Left colon (tissue), 2 donors: ENCODE data around the gene GNA14. TPM values are rescaled to one million over a fixed set of nuclear protein-coding genes. Genes with fewer than 3 reads are reported as not detected.
"Not testable (repeated sequence)": the region's sequence is repeated elsewhere in the genome, so short reads cannot be mapped to it uniquely, and the experiment has no call there.

Source experiments
- ATAC-seq: fragments of 200-7000 bp; cut with Tn5 transposase; one replicate; pipeline ENCODE4 v1.9.1; 2020; ENCODE audit warnings: mild to moderate bottlenecking, moderate library complexity
- DNase-seq, 2 donors: peaks; one replicate each; pipeline ENCODE4 v3.0.0-alpha.2; 2020
- intact Hi-C, 2 donors: fragments of 100-400 bp; cut with DNase I in 1 of 2; cut with micrococcal nuclease in 1 of 2; formaldehyde crosslinking; loops; one replicate each; pipeline versions ENCODE4 v1.11.2 to v1.14.0; 2022; cut with DNase I, micrococcal nuclease
- total RNA-seq, 2 donors: library from RNA; stranded (reverse); fragmentation: NEBNext Ultra II Directional; extraction: Animal tissue kit (Norgen Biotek cat#: 25700); gene quantifications; one replicate each; pipeline ENCODE4 v1.2.1, GENCODE V29; 2021
- donor health status: DM: no; HTN: no; CAD: no.
- donor health status: DM: yes; HTN: yes; CAD: no.

Gene GNA14
- total RNA-seq, 2 donors from 2014 or later, result 12.3 to 13.2 TPM

DNA sequence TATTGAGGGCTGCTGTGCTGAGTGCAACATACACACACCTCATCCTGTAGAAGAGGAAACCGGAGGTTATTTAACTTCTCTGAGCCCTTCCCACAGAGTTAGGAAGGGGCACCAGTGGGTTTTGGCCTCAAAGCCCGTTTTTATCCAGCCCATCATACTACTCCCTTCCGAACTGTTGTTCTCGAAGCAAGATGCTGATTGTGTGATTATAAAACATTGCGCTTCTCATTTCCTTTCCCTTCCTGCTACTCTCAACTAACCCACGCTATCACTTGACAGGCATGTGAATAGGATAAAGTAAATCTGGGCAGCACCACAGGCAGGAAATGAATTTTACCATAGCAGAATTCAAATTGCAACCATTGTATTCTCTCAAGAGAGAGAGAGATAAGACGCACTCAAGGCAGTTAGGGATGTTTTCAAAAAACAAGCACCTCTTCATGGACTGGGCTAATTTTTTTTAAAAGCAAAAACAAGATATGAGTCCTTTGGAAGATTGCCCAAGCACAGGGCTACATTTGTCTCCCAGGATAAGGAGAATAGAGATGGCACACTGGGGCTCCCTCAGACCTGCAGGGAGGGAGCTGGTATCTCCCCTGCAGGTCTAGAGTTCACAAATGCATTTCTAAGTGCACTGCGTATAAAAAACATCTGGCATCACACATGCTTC, 52.6 kb downstream of the GNA14 start:
- ATAC-seq, result no peak
- intact Hi-C loops, result no loop called here

GRCh38 chr9:77594963-77595362, 53.2 kb downstream of the GNA14 start:
- ATAC-seq, result no peak
- intact Hi-C loops, result no loop called here
- DNase-seq, result no peak

More for the DNA sequence above, 52.6 kb downstream of the GNA14 start:
- DNase-seq, result no peak

GRCh38 chr9:77593528-77593927, 54.6 kb downstream of the GNA14 start:
- intact Hi-C loops, result no loop called here
- no peak for DNase-seq
- ATAC-seq, result no peak

DNA sequence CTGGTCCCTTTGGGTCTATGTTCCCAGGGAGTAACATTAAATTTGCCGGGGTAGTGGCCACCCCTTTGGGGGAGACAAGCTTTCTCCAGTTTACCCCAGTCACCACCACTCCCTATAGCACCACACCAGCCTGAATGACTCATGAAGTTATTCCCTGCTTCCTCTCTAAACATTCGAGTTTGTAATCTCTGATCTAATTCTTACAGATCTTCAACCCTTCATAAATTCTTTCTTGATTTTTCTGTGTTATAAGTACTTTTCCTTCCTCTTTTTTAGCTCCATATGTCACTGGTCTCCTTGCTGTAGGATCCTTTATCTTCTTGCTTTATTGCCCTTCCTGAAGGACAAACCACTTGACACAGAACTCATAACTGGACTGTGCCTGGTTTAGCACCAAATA, 55.6 kb downstream of the GNA14 start:
- intact Hi-C loops, result no loop called here
- no peak for ATAC-seq
- no peak for DNase-seq

DNA sequence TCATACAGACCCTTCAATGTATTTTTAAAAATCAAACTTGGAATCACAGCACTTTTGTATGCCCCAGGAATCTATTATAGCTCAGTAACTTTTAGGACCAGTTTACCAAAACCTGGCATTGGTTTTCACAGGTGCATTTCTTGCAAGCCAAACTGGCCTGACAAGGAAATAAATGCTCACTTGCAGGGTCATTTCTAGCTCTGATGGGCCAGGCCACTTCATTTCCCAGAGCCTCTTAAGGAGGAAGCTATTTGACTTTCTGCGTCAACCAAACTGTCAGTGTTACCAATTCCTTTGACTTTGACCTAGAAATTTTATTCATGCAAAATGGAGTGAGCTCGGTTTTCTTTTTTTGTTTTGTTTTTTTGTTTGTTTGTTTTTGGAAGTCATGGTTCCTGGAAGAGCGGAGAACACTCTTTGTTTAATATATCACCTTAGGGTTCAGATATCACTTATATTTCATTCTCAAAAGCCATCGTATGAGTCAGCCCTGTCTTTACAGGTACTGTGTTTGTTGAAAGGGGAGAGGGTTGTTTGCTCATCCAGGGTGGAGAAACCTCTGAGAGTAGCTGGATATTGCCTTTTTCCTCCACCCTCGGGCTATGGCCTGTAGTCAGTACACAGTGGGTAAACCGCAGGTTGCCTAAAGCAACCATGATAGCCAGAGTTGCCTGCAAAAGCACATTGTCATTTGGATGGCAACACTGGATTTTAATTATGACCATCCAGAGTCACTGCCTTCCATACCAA, 58.9 kb downstream of the GNA14 start:
- DNase-seq (peak; percentile 34 to 76), ATAC-seq (peak; percentile 91)
- intact Hi-C loops, result no loop called here

GRCh38 chr9:77588271-77588937, 59.7 kb downstream of the GNA14 start:
- DNase-seq (no peak), ATAC-seq (peak; percentile 49)
- intact Hi-C loops, result no loop called here

GRCh38 chr9:77587851-77588250, 60.3 kb downstream of the GNA14 start:
- intact Hi-C loops, result no loop called here
- DNase-seq (no peak), ATAC-seq (no peak)

DNA sequence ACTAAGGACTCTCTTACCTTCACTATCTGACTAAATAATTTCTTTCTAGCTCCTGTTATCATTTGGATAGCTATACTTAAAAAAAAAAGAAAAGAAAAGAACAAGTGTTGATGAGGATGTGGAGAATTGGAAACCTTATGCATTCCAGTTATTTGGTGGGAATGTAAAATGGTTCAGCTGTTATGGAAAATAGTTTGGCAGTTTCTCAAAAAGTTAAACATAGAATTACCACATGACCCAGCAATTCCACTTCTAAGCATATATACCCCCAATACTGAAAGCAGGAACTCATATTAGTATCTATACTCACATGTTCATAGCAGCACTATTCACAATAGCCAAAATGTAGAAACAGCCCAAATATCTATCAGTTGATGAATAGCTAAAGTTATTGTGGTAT, 61.1 kb downstream of the GNA14 start:
- intact Hi-C loops, result no loop called here
- no peak for ATAC-seq

GRCh38 chr9:77586591-77586990, 61.5 kb downstream of the GNA14 start:
- DNase-seq, result no peak
- ATAC-seq, result no peak

More for the DNA sequence above, 61.1 kb downstream of the GNA14 start:
- no peak for DNase-seq

GRCh38 chr9:77585335-77585786, 62.8 kb downstream of the GNA14 start:
- no peak for DNase-seq
- ATAC-seq, result peak; percentile 23
- intact Hi-C loops, result no loop called here

More at GRCh38 chr9:77586591-77586990, 61.5 kb downstream of the GNA14 start:
- intact Hi-C loops, result no loop called here

DNA sequence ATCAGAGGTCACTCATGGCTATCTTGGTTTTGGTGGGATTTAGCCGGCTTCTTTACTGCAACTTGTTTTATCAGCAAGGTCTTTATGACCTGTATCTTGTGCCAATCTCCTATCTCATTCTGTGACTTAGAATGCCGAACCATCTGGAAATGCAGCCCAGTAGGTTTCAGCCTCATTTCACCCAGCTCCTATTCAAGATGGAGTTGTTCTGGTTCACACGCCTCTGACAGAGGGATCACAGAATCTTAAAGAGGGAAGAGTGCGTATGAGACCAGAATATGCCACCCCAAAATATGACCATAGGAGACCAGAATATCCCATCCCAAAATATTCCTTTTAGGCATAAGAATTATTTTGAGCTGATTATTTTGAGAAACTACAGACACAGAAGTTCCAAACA, 63.2 kb downstream of the GNA14 start:
- intact Hi-C loops, DNase-seq, ATAC-seq: not testable (repeated sequence)

DNA sequence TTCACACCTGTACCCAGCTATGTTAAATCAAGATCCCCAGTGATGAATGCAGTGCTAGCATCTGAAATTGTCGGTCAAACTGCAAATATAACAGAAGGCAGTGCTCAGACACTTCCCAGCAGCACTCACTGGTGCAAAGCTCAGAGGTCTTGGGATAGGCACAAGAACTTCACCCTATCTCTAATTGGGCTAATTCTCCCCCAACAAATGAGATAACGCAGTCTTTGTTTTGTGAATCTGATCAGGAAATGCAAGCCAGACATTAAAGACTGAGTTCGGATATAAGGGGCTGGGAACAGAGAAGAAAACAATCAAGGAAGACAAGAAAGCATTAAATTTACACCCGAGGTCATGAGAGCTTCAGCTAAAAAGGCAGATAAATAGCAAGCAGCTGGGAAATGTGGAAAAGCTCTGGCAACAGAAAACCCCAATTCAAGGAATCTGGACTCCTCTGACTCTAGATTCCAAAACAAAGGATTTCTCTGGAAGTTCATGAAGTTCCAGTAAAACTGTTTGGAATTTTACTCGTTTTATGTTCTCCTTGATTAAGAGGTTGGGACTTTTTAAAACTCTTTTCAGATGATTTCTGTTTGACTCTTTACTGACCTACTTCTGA, 65.1 kb downstream of the GNA14 start:
- DNase-seq (no peak), ATAC-seq (no peak)

DNA sequence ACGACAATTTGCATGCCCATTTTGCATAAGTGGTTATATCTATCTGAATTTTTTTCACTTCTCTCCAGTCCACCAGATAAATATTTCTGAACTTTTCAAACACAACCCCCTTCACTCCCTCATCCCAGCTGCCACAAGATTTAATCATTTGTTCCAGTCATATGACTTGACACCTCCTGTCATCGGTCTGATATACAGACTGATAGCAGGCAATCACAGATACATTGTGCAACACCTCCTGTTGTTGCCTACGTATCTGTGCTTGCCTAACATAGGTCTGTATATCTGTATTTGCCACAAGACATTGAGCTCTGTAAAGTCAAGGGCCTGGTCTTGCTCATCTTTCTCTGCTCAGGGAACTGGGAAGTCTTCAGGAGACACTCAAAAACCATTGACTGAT, 65.6 kb downstream of the GNA14 start:
- intact Hi-C loops, result no loop called here
- ATAC-seq (no peak), DNase-seq (no peak)

More for the DNA sequence above, 65.1 kb downstream of the GNA14 start:
- intact Hi-C loops, result no loop called here

- intact Hi-C loops, result no loop called here
- DNase-seq (no peak), ATAC-seq (no peak)
These were observed 72.3 kb downstream of the GNA14 start for GRCh38 chr9:77575785-77576184.

DNA sequence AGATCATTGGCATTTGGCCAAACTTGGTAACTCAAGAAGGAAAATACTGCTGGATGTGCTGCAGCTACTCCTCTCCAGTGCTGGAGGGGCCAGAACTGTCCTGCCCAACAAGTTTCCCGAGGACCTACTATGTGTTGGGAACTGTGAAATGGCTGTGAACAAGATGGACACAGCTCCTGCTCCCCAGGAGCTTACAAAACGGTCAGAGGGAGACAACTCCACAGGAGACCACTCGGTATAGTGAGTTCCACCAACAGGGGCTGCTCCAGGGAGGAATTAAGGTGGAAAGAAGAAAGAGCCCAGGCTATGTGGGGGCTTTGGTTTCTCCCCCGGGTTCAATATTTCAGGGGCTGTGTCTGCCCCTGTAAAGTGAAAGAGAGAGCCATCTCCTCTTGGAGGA, 78.8 kb downstream of the GNA14 start:
- intact Hi-C loops, result no loop called here
- no peak for ATAC-seq
- no peak for DNase-seq

DNA sequence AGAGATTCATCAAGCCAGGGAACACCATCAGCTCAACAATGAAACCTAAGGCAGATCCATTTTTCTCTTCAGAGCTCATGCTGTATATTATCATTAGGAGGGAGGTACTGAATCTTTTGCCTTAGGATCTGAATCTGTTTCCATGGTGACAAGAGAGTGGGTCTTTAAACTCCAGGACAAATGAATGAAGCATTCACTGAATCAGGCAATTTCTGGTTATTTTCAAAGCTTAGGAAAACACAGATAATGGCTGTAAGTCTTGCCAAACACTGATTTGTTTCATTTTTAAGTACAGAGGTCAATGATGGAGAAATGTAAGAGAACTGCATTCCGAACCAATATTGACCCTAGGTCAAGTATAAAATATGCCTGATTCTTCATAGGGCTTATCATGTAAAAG, 84.9 kb downstream of the GNA14 start:
- no peak for DNase-seq
- intact Hi-C loops, result no loop called here
- ATAC-seq, result no peak

GRCh38 chr9:77562019-77562748, 85.9 kb downstream of the GNA14 start:
- DNase-seq, result no peak
- no peak for ATAC-seq
- intact Hi-C loops, result no loop called here

- intact Hi-C loops, result no loop called here
- DNase-seq, result no peak
- no peak for ATAC-seq
These were observed 86.6 kb downstream of the GNA14 start for GRCh38 chr9:77561331-77562018.
